HCT116 (cell line): ENCODE data around the gene SYTL2. TPM values are rescaled to one million over a fixed set of nuclear protein-coding genes. Genes with fewer than 3 reads are reported as not detected.
A peak's percentile ranks its signal among the peaks of the same experiment; 100 is the strongest.

Experiments
- ATAC-seq: fragments of 200-7000 bp; cut with Tn5 transposase; 2 replicates; pipeline ENCODE4 v1.9.1; 2020; ENCODE audit warnings: mild to moderate bottlenecking, moderate library complexity
- BruUV-seq: library from RNA; stranded (reverse); fragments of 400-500 nt; replicated peaks from 2 replicates; lab custom pipeline; 2021; lab: Mats Ljungman, UMichigan
- CTCF ChIA-PET: fragments of 300-600 bp; sonication (Branson Sonifier 250); formaldehyde crosslinking; loops from one replicate; lab custom pipeline; 2021; ENCODE audit warnings: antibody characterized with exemption; lab: Charles Lee
- POLR2A ChIA-PET: fragments of 300-600, 350-600 bp; sonication (Branson Sonifier 250); formaldehyde crosslinking; loops from one replicate; lab custom pipeline; 2021; ENCODE audit warnings: antibody characterized with exemption; lab: Charles Lee
- RAD21 ChIA-PET, 2 experiments: fragments of 300-600 bp; sonication (Branson Sonifier 250); formaldehyde crosslinking; loops; one replicate each; lab custom pipeline; 2023; ENCODE audit warnings: low total read pairs in 2 of 2; ENCODE audit not compliant: uncharacterized antibody in 2 of 2, unreplicated experiment in 2 of 2, low non-redundant PET in 1 of 2; lab: Charles Lee
- DNase-seq: peaks from one replicate; pipeline ENCODE4 v3.0.0-alpha.2; 2010; ENCODE audit warnings: low read depth, low spot score
- H2AFZ ChIP-seq: fragments of 200-600 bp; shearing (Covaris generic), sonication (generic); 2 replicates; pipeline ENCODE4 v1.6.1; 2017; ENCODE audit warnings: low read depth, mixed run types, mixed read lengths, antibody characterized with exemption, low read length; ENCODE audit not compliant: poor library complexity, severe bottlenecking
- H3K27ac ChIP-seq: 2 replicates; pipeline ENCODE4 v1.5.1; 2012; ENCODE audit warnings: low read depth, low read length
- H3K27me3 ChIP-seq: fragments of 200-600 bp; sonication (generic); 2 replicates; pipeline ENCODE4 v1.6.1; 2016; ENCODE audit warnings: mixed run types, low read length, mixed read lengths; ENCODE audit not compliant: insufficient read depth
- H3K36me3 ChIP-seq, 2 experiments: fragments of 200-500 bp in 1 of 2; fragments of 200-600 bp in 1 of 2; sonication (Bioruptor generic) in 1 of 2; sonication (generic) in 1 of 2; 2 replicates each; pipeline versions ENCODE4 v1.5.1 to v1.6.1; 2014 to 2016; ENCODE audit warnings: low read length in 2 of 2, inconsistent platforms in 1 of 2, mixed read lengths in 1 of 2, mixed run types in 1 of 2; ENCODE audit not compliant: insufficient read depth in 2 of 2, control insufficient read depth in 1 of 2
- H3K4me1 ChIP-seq, 2 experiments: fragments of 200-600 bp in 1 of 2; sonication (generic) in 1 of 2; 2 replicates each; pipeline versions ENCODE4 v1.5.1 to v1.6.1; 2012 to 2017; ENCODE audit warnings: low read length in 2 of 2, inconsistent platforms in 1 of 2, mild to moderate bottlenecking in 1 of 2, mixed read lengths in 1 of 2, mixed run types in 1 of 2, moderate library complexity in 1 of 2; ENCODE audit not compliant: insufficient read depth in 2 of 2, control insufficient read depth in 1 of 2
- H3K4me2 ChIP-seq: fragments of 200-600 bp; sonication (generic); 2 replicates; pipeline ENCODE4 v1.6.1; 2017; ENCODE audit warnings: mixed run types, low read length, mixed read lengths
- H3K4me3 ChIP-seq, 2 experiments: fragments of 200-600 bp in 1 of 2; sonication (generic) in 1 of 2; replicated peaks in 1 of 2; 2 replicates each; pipeline ENCODE4 v1.5.1; 2011 to 2016; ENCODE audit warnings: low read length in 2 of 2, control low read depth in 1 of 2, low read depth in 1 of 2, mild to moderate bottlenecking in 1 of 2, mixed read lengths in 1 of 2, mixed run types in 1 of 2
- H3K79me2 ChIP-seq: fragments of 200-600 bp; sonication (generic); 2 replicates; pipeline ENCODE4 v1.6.1; 2017; ENCODE audit warnings: mild to moderate bottlenecking, mixed run types, low read length, moderate library complexity, mixed read lengths; ENCODE audit not compliant: insufficient read depth
- H3K9ac ChIP-seq: fragments of 200-600 bp; sonication (generic); 2 replicates; pipeline ENCODE4 v1.6.1; 2016; ENCODE audit warnings: low read length, mixed read lengths
- H3K9me2 ChIP-seq: fragments of 200-600 bp; sonication (generic), shearing (Covaris generic); 2 replicates; pipeline ENCODE4 v1.6.1; 2017; ENCODE audit warnings: mixed run types, mild to moderate bottlenecking, moderate library complexity; ENCODE audit not compliant: insufficient read depth
- H3K9me3 ChIP-seq, 2 experiments: fragments of 200-500 bp in 1 of 2; fragments of 200-600 bp in 1 of 2; sonication (Bioruptor generic) in 1 of 2; sonication (generic) in 1 of 2; 2 replicates each; pipeline ENCODE4 v1.6.1; 2014 to 2017; ENCODE audit warnings: low read length in 2 of 2, mixed read lengths in 2 of 2, inconsistent platforms in 1 of 2, low read depth in 1 of 2, mild to moderate bottlenecking in 1 of 2, mixed run types in 1 of 2, moderate library complexity in 1 of 2; ENCODE audit not compliant: control insufficient read depth in 1 of 2, insufficient read depth in 1 of 2
- H4K20me1 ChIP-seq: fragments of 200-600 bp; sonication (generic), shearing (Covaris generic); 2 replicates; pipeline ENCODE4 v1.6.1; 2017; ENCODE audit warnings: mixed run types, mild to moderate bottlenecking, moderate library complexity; ENCODE audit not compliant: insufficient read depth
- RAD21 ChIP-seq: IDR thresholded peaks from 2 replicates; pipeline ENCODE4 v1.6.1; 2012; ENCODE audit warnings: low read depth, mild to moderate bottlenecking
- REST ChIP-seq: IDR thresholded peaks from 2 replicates; pipeline ENCODE4 v1.6.1; 2012; ENCODE audit warnings: low read depth
- SP1 ChIP-seq: IDR thresholded peaks from 2 replicates; pipeline ENCODE4 v1.6.1; 2012; ENCODE audit warnings: low read depth
- ZBTB33 ChIP-seq: IDR thresholded peaks from 2 replicates; pipeline ENCODE4 v1.6.1; 2011; ENCODE audit warnings: mild to moderate bottlenecking, low read length, moderate library complexity; ENCODE audit not compliant: insufficient replicate concordance; ENCODE audit errors: extremely low read depth
- ZFX ChIP-seq: fragments of 450-650 bp; IDR thresholded peaks from 2 replicates; pipeline ENCODE4 v1.6.1; 2017
- intact Hi-C: fragments of 100-400 bp; cut with micrococcal nuclease; formaldehyde crosslinking; loops from 2 replicates; pipeline ENCODE4 v1.10.0; 2022
- total RNA-seq: library from RNA; stranded (reverse); gene quantifications from one replicate; pipeline ENCODE4 v1.2.1, GENCODE V29; 2021; ENCODE audit not compliant: unreplicated experiment

The SYTL2 gene
- total RNA-seq, 1 experiment from 2014 or later: 12.6 TPM

- no peaks in the 10 kb centered on the region for H3K9me3 ChIP-seq
- H4K20me1 ChIP-seq: no peaks in the 10 kb centered on the region
- H3K27ac ChIP-seq: no peak overlapping the region
- H3K36me3 ChIP-seq: no peaks in the 10 kb centered on the region
- no peak overlapping the region for H3K4me2 ChIP-seq
- RAD21 ChIA-PET: no interaction called here
- TF ChIP-seq SP1: no peak
- TF ChIP-seq RAD21: no peak
- 0 out of 2 replicates have a peak, but pooled peaks have one; percentile 14 for TF ChIP-seq ZFX
- no peak for TF ChIP-seq ZBTB33
- TF ChIP-seq REST: no peak
- TF ChIP-seq, all 23 proteins: peak for 1
- peaks cover 0 to 37% of the 10 kb centered on the region in 2 experiments; a peak in 2 of 4 replicates for H3K4me1 ChIP-seq
- no peak overlapping the region for H3K9ac ChIP-seq
- intact Hi-C loops: no loop called here
- no peak overlapping the region for H2AFZ ChIP-seq
- DNase-seq (no peak), ATAC-seq (no peak)
- no peak overlapping the region for H3K4me3 ChIP-seq
- POLR2A ChIA-PET: no interaction called here
- H3K79me2 ChIP-seq: no peaks in the 10 kb centered on the region
- no peaks in the 10 kb centered on the region for H3K27me3 ChIP-seq
- no TSS peak for BruUV-seq
- CTCF ChIA-PET: no interaction called here
- no peaks in the 10 kb centered on the region for H3K9me2 ChIP-seq
These were observed 8.5 kb upstream of the SYTL2 start for GRCh38 chr11:85819441-85819840.
